Large intestine (tissue), 3 donors: ENCODE data around the gene DGCR2. TPM values are rescaled to one million over a fixed set of nuclear protein-coding genes. Genes with fewer than 3 reads are reported as not detected.

ENCODE experiments used
- DNase-seq, 2 donors: peaks; one replicate each; pipeline versions ENCODE4 v3.0.0 to v3.0.0-alpha.2; 2013
- H3K27ac ChIP-seq: one replicate; pipeline ENCODE4 v1.5.1; 2013; ENCODE audit warnings: low read length
- H3K27me3 ChIP-seq: 2 replicates; pipeline ENCODE4 v1.6.1; 2013; ENCODE audit warnings: low read length; ENCODE audit not compliant: control insufficient read depth, insufficient read depth
- H3K36me3 ChIP-seq: 2 replicates; pipeline ENCODE4 v1.6.1; 2013; ENCODE audit warnings: low read length; ENCODE audit not compliant: control insufficient read depth, insufficient read depth
- H3K4me1 ChIP-seq: one replicate; pipeline ENCODE4 v1.6.1; 2013; ENCODE audit warnings: low read length; ENCODE audit not compliant: control insufficient read depth, insufficient read depth
- H3K4me3 ChIP-seq: one replicate; pipeline ENCODE4 v1.5.1; 2013; ENCODE audit warnings: low read length
- H3K9me3 ChIP-seq: one replicate; pipeline ENCODE4 v1.6.1; 2013; ENCODE audit warnings: mild to moderate bottlenecking, low read depth, low read length, moderate library complexity; ENCODE audit not compliant: control insufficient read depth
- WGBS: methylation state at CpG from one replicate; pipeline ENCODE4 v1.1.5; 2013; ENCODE audit warnings: low lambda C conversion rate; ENCODE audit not compliant: insufficient coverage; 5-methylcytosine and 5-hydroxymethylcytosine counted together
- polyA plus RNA-seq: library from polyadenylated mRNA; unstranded; fragments of 120-200 nt; gene quantifications from one replicate; pipeline ENCODE4 v1.2.1, GENCODE V29; 2013

The DGCR2 gene
- polyA plus RNA-seq, 1 donor = 53.1 TPM

DNA sequence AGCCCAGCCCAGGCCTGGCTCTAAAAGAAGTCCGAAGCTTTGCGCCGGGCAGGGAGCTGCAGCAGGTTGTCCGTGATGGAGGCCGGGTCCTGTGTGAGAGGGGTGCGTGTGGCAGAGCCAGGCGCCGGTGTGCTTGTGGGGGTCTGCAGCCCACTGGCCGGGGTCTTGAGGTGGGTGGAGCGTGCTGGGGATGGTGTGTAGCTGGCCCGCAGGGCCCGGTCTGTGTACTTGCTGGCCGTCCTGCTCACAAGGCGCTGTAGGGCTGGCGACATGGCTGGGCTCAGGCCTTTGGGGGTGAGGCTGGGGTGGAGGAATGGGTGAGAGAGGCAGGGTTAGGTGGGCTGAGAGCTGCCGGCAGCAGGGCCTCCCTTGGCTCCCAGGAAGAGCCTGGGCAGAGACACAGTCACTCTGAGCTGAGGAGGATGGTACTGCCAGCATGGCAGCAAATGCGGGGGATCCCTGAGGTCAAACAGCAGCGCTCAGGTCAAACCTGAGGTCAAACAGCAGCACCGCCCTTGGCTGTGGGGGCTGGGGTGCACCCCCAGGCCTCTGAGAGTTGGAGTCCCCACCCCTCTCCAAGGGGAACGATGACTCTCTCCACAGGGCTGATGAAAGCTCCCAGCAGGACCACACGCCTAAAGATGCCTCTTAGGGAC, 12.1 kb upstream of the DGCR2 start:
- WGBS = no CpG with 5 or more reads among the region's 21 CpGs
- no peak for DNase-seq
- H3K4me3 ChIP-seq = no peak overlapping the region
- H3K27me3 ChIP-seq = no peaks in the 10 kb centered on the region
- H3K27ac ChIP-seq = no peak overlapping the region
- H3K4me1 ChIP-seq = no peaks in the 10 kb centered on the region
- no peaks in the 10 kb centered on the region for H3K9me3 ChIP-seq
- peaks cover 61% of the 10 kb centered on the region for H3K36me3 ChIP-seq

DNA sequence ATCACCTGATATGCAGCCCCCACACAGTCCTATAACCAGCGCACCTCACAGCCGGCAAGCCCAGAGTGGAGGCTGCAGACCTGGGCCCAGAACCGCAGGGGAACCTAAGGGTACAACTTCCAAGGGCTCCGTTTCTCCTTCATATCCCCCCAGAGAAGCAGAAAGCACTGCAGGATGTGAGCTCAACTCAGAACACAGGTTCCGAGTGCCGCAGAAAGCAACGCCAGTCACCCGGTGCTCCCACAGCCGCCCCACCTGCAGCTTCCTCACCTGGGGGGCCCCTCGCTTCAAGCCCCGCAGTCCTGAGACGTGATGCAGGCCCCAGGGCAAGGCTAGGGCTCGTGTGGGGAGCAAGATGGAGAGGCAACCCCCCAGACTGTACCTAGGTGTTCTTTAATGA, 11.3 kb upstream of the DGCR2 start:
- Histone ChIP-seq H3K27me3 (no peaks in the 10 kb centered on the region), H3K9me3 (no peaks in the 10 kb centered on the region), H3K36me3 (peaks cover 54% of the 10 kb centered on the region), H3K4me3 (no peak overlapping the region), H3K4me1 (no peaks in the 10 kb centered on the region), H3K27ac (no peak overlapping the region)
- DNase-seq = no peak
- WGBS = no CpG with 5 or more reads among the region's 13 CpGs

DNA sequence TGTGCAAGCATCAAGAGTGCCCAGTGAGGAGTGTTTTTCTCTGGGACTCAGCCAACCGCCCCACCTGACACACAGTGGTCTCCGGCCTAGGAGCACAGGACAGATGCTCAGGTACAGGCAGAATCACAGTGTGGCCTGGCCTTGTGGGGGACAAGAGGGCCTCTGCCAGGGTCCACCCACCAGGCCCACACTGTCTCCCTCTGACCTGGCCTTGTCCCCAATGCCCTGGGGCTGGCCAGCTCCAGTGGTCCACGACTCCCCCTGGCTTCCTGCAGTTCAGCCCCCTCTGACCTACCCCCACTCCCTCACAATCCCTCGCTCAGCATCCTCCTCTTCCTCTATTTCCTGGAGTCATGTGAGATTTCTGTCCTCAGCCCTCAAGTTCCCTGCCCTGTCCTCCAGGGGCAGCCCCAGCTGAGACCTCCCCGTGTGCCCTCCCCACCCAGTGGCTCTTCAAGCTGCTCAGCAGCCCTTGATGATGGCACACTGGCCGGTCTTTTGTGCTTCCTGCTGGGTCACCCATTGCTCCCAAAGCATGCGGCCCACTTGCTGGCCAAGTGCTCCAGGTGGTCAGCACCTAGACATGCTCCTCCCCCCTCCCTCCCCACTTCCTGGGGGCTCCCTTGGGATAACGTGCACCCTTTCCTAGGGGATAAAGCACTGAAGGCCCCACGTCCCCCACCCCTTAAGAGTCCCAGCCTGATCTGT, 10.6 kb upstream of the DGCR2 start:
- no peak for DNase-seq
- Histone ChIP-seq H3K36me3 (peaks cover 46% of the 10 kb centered on the region), H3K4me3 (no peak overlapping the region), H3K27ac (no peak overlapping the region), H3K27me3 (no peaks in the 10 kb centered on the region), H3K4me1 (no peaks in the 10 kb centered on the region), H3K9me3 (no peaks in the 10 kb centered on the region)
- WGBS = no CpG with 5 or more reads among the region's 9 CpGs

DNA sequence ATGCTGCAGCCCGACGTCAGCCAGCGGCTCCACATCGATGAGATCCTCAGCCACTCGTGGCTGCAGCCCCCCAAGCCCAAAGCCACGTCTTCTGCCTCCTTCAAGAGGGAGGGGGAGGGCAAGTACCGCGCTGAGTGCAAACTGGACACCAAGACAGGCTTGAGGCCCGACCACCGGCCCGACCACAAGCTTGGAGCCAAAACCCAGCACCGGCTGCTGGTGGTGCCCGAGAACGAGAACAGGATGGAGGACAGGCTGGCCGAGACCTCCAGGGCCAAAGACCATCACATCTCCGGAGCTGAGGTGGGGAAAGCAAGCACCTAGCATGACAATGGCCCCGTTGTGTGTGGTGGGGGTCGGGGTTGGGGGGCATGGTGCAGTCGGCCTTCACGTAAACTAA, 9.9 kb upstream of the DGCR2 start:
- Histone ChIP-seq H3K9me3 (no peaks in the 10 kb centered on the region), H3K27ac (no peak overlapping the region), H3K4me3 (no peak overlapping the region), H3K36me3 (peaks cover 39% of the 10 kb centered on the region), H3K27me3 (no peaks in the 10 kb centered on the region), H3K4me1 (no peaks in the 10 kb centered on the region)
- no CpG with 5 or more reads among the region's 20 CpGs for WGBS
- DNase-seq = no peak

DNA sequence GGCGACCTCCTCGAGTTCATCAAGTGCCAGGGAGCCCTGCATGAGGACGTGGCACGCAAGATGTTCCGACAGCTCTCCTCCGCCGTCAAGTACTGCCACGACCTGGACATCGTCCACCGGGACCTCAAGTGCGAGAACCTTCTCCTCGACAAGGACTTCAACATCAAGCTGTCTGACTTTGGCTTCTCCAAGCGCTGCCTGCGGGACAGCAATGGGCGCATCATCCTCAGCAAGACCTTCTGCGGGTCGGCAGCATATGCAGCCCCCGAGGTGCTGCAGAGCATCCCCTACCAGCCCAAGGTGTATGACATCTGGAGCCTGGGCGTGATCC, 9.4 kb upstream of the DGCR2 start:
- no peak overlapping the region for H3K4me3 ChIP-seq
- no peak for DNase-seq
- peaks cover 3% of the 10 kb centered on the region for H3K4me1 ChIP-seq
- H3K36me3 ChIP-seq = peaks cover 34% of the 10 kb centered on the region
- no peaks in the 10 kb centered on the region for H3K27me3 ChIP-seq
- no peak overlapping the region for H3K27ac ChIP-seq
- H3K9me3 ChIP-seq = no peaks in the 10 kb centered on the region
- WGBS = no CpG with 5 or more reads among the region's 19 CpGs

DNA sequence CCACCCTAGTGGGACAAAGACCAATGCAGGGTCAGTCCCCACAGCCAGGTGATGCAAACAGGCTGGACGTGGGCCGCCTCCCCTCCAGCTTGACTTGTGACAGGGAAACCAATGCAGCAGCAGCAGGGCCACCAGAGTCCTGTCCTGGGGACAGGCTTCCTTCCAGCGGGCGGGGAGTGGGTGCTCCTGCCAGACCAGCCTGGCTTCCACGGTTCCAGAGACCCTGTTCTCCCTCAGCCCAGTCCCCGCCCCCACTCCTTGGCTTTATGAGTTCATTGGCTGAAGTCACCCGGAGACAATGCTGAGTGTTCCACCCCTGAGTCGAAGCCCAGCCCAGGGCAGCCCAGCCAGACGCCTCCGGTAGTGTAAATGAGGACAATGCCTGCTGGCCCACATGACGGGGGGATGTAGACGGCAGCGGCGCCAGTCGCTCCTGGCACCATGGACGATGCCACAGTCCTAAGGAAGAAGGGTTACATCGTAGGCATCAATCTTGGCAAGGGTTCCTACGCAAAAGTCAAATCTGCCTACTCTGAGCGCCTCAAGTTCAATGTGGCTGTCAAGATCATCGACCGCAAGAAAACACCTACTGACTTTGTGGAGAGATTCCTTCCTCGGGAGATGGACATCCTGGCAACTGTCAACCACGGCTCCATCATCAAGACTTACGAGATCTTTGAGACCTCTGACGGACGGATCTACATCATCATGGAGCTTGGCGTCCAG, 8.9 kb upstream of the DGCR2 start, which contains the start of gene TSSK2:
TSS of gene TSSK2 (plus strand) at position 350 of the 726 bp plus-strand sequence. CDS start at position 442, 92 bp downstream.
- no peak for DNase-seq
- 100% methylated on average over 3 of the region's 27 CpGs for WGBS
- Histone ChIP-seq H3K4me3 (no peak within 1 kb of the TSS), H3K9me3 (no peaks in the 10 kb centered on the region), H3K36me3 (peaks cover 30% of the 10 kb centered on the region), H3K4me1 (peaks cover 3% of the 10 kb centered on the region), H3K27ac (no peak within 1 kb of the TSS), H3K27me3 (no peaks in the 10 kb centered on the region)

DNA sequence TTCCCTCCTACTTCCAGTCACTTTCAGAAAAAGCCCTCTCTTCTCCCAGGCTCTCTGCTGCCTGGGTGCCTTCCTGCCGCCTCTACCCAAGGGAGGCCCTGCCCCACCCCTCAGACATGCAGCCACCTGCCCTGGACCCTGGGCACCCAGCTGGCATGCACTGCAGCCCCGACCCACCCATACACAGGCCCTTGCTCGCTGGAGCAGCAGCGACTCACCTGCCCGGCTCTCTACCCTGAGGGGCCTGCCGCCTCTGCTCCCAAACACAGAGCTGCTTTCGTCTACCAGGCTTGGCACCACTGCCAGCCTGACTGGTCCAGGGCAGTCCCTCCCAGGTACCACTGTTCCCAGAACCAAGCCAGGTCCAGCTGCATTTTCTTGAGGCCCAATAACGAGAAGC, 7.7 kb upstream of the DGCR2 start:
- Histone ChIP-seq H3K4me3 (no peak overlapping the region), H3K27ac (no peak overlapping the region), H3K27me3 (no peaks in the 10 kb centered on the region), H3K4me1 (peaks cover 3% of the 10 kb centered on the region), H3K9me3 (no peaks in the 10 kb centered on the region), H3K36me3 (peaks cover 22% of the 10 kb centered on the region)
- no peak for DNase-seq
- no CpG with 5 or more reads among the region's 8 CpGs for WGBS

DNA sequence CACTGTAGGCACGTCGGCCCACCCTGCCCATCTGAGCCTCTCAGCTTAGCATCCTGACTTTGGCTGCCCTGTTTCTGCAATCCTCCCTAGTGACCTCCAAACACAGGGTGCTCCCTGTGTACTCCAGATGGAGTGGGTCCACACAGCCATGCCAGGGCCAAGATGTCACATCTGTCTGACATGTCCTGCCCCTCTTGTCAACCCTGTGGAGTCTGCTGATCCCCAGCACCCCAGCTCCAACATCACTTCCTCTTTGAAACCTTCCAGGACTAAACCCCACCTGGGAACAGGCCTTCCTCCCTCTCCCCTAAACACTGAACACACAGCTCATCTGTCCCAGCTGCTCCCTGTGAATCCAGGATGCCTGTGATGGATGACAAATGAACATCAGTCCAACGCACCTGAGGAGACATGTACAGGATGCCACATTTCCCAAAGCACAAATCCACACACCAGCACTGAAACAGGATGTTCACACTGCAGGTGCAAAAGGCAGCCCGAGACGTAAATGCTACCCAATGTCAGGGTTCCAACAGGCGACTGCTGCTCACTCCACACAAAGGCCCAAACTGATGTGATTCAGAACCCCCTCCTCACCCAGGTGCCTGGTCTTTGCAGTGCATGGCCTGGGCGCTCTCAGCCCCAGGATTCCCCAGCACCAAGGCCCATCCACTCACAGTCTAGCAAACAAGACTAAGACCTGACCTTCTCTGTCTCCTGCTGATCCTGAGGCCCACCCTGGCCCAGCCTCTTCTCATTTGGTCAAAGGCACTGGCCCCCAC, 6.9 kb upstream of the DGCR2 start:
- no CpG with 5 or more reads among the region's 7 CpGs for WGBS
- no peak for DNase-seq

DNA sequence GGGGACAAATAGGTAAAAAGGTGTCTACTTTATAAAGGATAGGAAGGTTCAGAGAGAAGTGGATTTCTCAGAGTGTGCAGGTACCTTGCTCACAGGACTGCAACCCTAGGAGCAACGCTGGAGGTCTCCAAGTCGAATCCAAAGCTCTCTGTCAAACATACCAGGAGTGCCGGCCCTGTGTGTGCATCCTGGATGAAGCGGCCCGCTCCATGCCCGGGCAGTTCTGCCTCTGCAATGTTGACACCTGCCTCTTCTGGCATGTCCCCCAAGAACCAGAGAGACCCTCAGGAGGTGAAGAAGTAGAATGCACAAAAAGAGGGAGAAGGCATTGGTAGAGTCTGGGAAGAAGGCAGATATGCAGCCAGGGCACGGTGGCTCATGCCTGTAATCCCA, 5.8 kb upstream of the DGCR2 start:
- Histone ChIP-seq H3K27ac (no peak overlapping the region), H3K36me3 (peaks cover 4% of the 10 kb centered on the region), H3K4me3 (no peak overlapping the region), H3K9me3 (no peaks in the 10 kb centered on the region), H3K4me1 (peaks cover 11% of the 10 kb centered on the region), H3K27me3 (no peaks in the 10 kb centered on the region)
- whole genome bisulfite sequencing = no CpG with 5 or more reads among the region's 7 CpGs
- DNase-seq = no peak

More for the DNA sequence above, 6.9 kb upstream of the DGCR2 start:
- H3K36me3 ChIP-seq = peaks cover 15% of the 10 kb centered on the region
- H3K27me3 ChIP-seq = no peaks in the 10 kb centered on the region
- H3K4me1 ChIP-seq = peaks cover 6% of the 10 kb centered on the region
- no peaks in the 10 kb centered on the region for H3K9me3 ChIP-seq
- H3K4me3 ChIP-seq = no peak overlapping the region
- H3K27ac ChIP-seq = no peak overlapping the region

DNA sequence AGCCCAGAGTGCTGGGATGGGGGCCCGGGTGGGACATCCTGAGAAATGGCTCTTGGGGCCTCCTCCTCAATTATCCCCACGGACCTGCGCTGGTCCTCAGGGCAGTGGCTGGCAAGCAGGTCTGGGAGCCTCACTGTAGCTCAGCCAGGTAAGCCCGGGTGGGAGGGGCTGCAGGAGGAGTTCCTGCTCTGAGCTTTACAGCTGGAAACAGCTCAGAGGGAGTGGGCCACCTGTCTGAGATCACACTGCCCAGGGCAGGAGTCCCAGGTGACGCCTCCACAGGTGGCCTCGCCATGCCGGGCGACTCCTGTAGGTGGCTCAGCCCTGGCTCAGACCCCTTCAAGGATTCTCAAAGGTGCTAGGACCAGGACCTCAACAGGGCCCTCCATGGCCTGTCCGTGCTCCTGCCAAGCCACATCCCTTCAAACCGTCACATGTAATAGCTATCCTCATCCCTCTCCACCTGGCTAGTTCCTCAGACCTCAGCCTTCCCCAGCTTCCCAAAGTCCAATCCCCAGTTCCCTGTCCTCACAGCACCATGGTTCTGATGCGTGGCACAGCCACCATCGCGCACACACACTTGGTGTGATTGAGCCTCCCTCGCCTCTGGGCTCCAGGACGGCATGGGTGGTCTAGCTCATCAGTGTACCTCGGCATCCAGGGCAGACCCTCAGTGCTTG, 5.3 kb upstream of the DGCR2 start:
- no CpG with 5 or more reads among the region's 16 CpGs for WGBS
- DNase-seq = no peak
- Histone ChIP-seq H3K9me3 (no peaks in the 10 kb centered on the region), H3K4me3 (no peak overlapping the region), H3K36me3 (no peaks in the 10 kb centered on the region), H3K27me3 (no peaks in the 10 kb centered on the region), H3K4me1 (peaks cover 12% of the 10 kb centered on the region), H3K27ac (no peak overlapping the region)
